SK-N-SH (cell line): ENCODE data around the gene CYP46A1.

Experiments used
- POLR2AphosphoS5 ChIP-seq: IDR thresholded peaks from 2 replicates; pipeline ENCODE4 v1.6.1; 2012; ENCODE audit warnings: low read depth, low read length
- RFX5 ChIP-seq: IDR thresholded peaks from 2 replicates; pipeline ENCODE4 v1.6.1; 2012; ENCODE audit warnings: mild to moderate bottlenecking, improper control_type of control experiment, low read length
- YY1 ChIP-seq: IDR thresholded peaks from 2 replicates; pipeline ENCODE4 v1.4.0; 2012; ENCODE audit warnings: low read depth, mild to moderate bottlenecking
- TF ChIP-seq, protein P1 (sequence below): fragments of 200-600 bp; sonication (generic); IDR thresholded peaks from 2 replicates; pipeline ENCODE4 v1.6.1; 2017; ENCODE audit warnings: antibody characterized with exemption, mild to moderate bottlenecking, moderate library complexity

DNA sequence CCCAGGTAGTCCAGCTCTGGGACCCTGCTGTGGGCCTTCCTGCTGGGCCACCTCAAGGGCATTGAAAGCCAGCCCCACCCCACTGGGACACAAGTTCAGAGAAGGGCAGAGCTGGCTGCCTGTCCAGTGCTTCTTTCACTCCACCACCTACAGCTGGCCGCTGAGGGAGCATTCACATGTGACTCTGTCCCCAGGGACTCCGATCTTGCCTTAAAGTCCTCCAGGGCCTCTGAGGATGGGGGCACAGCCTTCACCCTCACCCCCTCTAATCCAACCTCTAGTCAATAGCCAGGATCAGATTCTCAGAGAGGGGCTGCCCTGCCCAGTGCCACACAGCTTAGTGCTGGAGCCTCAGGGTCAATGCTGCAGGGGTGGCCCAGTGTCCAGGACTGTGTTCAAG is 5.0 kb upstream of the CYP46A1 start:
- TF ChIP-seq, protein P1, sequence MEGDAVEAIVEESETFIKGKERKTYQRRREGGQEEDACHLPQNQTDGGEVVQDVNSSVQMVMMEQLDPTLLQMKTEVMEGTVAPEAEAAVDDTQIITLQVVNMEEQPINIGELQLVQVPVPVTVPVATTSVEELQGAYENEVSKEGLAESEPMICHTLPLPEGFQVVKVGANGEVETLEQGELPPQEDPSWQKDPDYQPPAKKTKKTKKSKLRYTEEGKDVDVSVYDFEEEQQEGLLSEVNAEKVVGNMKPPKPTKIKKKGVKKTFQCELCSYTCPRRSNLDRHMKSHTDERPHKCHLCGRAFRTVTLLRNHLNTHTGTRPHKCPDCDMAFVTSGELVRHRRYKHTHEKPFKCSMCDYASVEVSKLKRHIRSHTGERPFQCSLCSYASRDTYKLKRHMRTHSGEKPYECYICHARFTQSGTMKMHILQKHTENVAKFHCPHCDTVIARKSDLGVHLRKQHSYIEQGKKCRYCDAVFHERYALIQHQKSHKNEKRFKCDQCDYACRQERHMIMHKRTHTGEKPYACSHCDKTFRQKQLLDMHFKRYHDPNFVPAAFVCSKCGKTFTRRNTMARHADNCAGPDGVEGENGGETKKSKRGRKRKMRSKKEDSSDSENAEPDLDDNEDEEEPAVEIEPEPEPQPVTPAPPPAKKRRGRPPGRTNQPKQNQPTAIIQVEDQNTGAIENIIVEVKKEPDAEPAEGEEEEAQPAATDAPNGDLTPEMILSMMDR: no peak
- TF ChIP-seq RFX5 (no peak), YY1 (no peak), POLR2AphosphoS5 (no peak)
